ENCODE measurements around the gene ZWILCH.
A peak's percentile ranks its signal among the peaks of the same experiment; 100 is the strongest.
"Not testable (repeated sequence)": the region's sequence is repeated elsewhere in the genome, so short reads cannot be mapped to it uniquely, and the experiment has no call there.

Gene ZWILCH

GRCh38 chr15:66581972-66582537 is 76.9 kb downstream of the ZWILCH start:
- no peak for DNase-seq (ENCODE audit: low read depth)
- TF ChIP-seq, protein P1, sequence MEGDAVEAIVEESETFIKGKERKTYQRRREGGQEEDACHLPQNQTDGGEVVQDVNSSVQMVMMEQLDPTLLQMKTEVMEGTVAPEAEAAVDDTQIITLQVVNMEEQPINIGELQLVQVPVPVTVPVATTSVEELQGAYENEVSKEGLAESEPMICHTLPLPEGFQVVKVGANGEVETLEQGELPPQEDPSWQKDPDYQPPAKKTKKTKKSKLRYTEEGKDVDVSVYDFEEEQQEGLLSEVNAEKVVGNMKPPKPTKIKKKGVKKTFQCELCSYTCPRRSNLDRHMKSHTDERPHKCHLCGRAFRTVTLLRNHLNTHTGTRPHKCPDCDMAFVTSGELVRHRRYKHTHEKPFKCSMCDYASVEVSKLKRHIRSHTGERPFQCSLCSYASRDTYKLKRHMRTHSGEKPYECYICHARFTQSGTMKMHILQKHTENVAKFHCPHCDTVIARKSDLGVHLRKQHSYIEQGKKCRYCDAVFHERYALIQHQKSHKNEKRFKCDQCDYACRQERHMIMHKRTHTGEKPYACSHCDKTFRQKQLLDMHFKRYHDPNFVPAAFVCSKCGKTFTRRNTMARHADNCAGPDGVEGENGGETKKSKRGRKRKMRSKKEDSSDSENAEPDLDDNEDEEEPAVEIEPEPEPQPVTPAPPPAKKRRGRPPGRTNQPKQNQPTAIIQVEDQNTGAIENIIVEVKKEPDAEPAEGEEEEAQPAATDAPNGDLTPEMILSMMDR (conservative IDR thresholded peaks at IDR 0.05; ENCODE audit: low read depth, low read length): no peak
- H3K4me3 ChIP-seq (ENCODE audit: low read length): no peak overlapping the region

GRCh38 chr15:66586155-66586976 is 81.2 kb downstream of the ZWILCH start:
- TF ChIP-seq, protein P1 (conservative IDR thresholded peaks at IDR 0.05; ENCODE audit: low read depth, low read length): no peak

GRCh38 chr15:66587020-66587419 is 81.9 kb downstream of the ZWILCH start:
- no peak for DNase-seq (ENCODE audit: low read depth)

More at GRCh38 chr15:66586155-66586976, 81.2 kb downstream of the ZWILCH start:
- H3K4me3 ChIP-seq (ENCODE audit: low read length): no peak overlapping the region
- no peak for DNase-seq (ENCODE audit: low read depth)

GRCh38 chr15:66587749-66588148 is 82.6 kb downstream of the ZWILCH start:
- no peak for DNase-seq (ENCODE audit: low read depth)
- no peak overlapping the region for H3K4me3 ChIP-seq (ENCODE audit: low read length)
- TF ChIP-seq, protein P1 (conservative IDR thresholded peaks at IDR 0.05; ENCODE audit: low read depth, low read length): no peak

More at GRCh38 chr15:66587020-66587419, 81.9 kb downstream of the ZWILCH start:
- no peak overlapping the region for H3K4me3 ChIP-seq (ENCODE audit: low read length)
- TF ChIP-seq, protein P1 (conservative IDR thresholded peaks at IDR 0.05; ENCODE audit: low read depth, low read length): no peak

GRCh38 chr15:66588537-66588936 is 83.4 kb downstream of the ZWILCH start:
- no peak overlapping the region for H3K4me3 ChIP-seq (ENCODE audit: low read length)
- TF ChIP-seq, protein P1 (conservative IDR thresholded peaks at IDR 0.05; ENCODE audit: low read depth, low read length): peak; percentile 25
- no peak for DNase-seq (ENCODE audit: low read depth)

DNA sequence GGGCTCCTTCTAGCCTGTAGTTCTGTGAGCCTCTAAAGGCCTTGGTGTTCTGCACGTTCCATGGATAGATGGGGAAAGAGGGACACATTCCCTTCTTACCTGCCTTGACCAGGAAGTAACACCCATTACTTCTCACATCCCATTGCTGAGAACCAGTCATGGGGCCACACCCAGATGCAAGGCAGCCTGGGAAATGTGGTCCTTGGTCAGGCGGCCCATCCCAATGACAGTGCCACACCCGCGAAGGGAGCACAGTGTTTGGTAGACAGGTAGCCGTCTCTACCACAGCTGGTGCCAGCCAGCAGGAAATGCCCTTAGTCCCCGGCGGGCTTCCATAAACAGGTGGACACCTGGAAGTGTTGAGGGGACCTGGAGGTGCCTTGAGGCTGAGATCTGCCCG is 83.8 kb downstream of the ZWILCH start:
- no peak for DNase-seq (ENCODE audit: low read depth)
- TF ChIP-seq, protein P1 (conservative IDR thresholded peaks at IDR 0.05; ENCODE audit: low read depth, low read length): no peak

DNA sequence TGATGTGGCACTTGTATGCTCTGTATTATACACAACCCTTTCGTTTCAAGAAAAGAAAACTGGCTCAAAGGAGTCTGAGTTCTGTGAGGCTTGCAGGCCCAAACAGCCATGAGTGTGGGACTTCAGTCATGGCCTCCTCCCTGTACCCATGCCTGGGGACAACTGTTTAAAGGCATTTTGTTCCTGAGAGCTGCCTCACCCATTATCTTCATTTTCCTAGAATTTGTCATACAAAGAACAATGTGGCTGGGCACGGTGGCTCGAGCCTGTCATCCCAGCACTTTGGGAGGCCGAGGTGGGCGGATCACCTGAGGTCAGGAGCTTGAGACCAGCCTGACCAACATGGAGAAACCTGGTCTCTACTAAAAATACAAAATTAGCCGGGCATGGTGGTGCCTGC is 84.3 kb downstream of the ZWILCH start:
- DNase-seq (ENCODE audit: low read depth); H3K4me3 ChIP-seq (ENCODE audit: low read length): not testable (repeated sequence)

More for the DNA sequence above, 83.8 kb downstream of the ZWILCH start:
- H3K4me3 ChIP-seq (ENCODE audit: low read length): no peak overlapping the region
